ENCODE results near the gene SART1.

DNA sequence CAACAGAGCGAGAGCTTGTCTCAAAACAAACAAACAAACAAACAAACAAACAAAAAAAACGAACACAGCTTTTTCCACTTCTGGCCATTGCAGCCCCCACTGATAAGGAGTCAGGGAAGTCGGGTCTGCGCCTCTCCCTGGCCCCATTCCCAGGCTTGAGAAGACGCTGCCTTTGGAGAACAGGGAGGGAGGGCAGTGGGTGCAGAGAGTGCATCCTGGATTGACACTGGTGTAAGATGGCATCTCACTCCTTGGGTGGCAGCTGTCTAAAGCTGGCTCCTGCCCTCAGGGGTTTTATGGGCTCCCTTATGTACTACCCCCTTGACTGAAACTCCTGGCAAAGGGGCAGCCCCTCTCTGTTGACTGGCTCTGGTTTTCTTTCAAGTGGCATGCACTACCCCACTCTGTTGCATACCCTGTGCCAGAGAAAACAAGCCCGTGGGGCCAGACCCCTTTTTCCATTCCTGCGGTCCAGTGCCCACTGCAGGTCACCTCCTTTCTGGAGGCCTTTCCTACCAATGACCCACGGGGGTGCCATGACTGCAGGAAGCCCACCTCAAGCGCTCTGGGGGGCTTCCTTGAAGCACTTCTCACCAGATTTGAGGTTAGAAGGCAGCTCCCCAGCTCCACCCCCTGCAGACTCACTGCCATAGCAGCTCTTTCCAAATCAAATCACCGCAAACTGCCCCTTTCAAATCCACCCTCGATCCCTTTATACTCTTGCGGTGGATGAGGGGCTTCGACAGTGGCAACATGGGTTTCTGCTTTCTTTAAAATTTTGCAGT lies 29.6 kb upstream of the SART1 start:
- TF ChIP-seq, protein P1, sequence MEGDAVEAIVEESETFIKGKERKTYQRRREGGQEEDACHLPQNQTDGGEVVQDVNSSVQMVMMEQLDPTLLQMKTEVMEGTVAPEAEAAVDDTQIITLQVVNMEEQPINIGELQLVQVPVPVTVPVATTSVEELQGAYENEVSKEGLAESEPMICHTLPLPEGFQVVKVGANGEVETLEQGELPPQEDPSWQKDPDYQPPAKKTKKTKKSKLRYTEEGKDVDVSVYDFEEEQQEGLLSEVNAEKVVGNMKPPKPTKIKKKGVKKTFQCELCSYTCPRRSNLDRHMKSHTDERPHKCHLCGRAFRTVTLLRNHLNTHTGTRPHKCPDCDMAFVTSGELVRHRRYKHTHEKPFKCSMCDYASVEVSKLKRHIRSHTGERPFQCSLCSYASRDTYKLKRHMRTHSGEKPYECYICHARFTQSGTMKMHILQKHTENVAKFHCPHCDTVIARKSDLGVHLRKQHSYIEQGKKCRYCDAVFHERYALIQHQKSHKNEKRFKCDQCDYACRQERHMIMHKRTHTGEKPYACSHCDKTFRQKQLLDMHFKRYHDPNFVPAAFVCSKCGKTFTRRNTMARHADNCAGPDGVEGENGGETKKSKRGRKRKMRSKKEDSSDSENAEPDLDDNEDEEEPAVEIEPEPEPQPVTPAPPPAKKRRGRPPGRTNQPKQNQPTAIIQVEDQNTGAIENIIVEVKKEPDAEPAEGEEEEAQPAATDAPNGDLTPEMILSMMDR (IDR thresholded peaks at IDR 0.05; ENCODE audit: low read length), result 0 out of 2 replicates have a peak, but pooled peaks have one; percentile 4
- TF ChIP-seq EZH2 (optimal IDR thresholded peaks at IDR 0.05; ENCODE audit: low read depth, low read length), result no peak
- TF ChIP-seq EZH2phosphoT487 (IDR thresholded peaks at IDR 0.05; ENCODE audit: low read length), result no peak
